Thyroid gland (tissue), 4 donors: ENCODE data around the gene NPC1. TPM values are rescaled to one million over a fixed set of nuclear protein-coding genes. Genes with fewer than 3 reads are reported as not detected.
A peak's percentile ranks its signal among the peaks of the same experiment; 100 is the strongest.

Source experiments
- DNase-seq, 2 donors: peaks; one replicate each; pipeline ENCODE4 v3.0.0-alpha.2; 2019
- H3K27ac ChIP-seq, 3 donors: fragments of 200-600 bp; sonication (generic); 1 replicate in 2 of 3; 2 replicates in 1 of 3; pipeline ENCODE4 v1.5.1; 2016 to 2019; ENCODE audit warnings: mild to moderate bottlenecking in 1 of 3, moderate library complexity in 1 of 3
- H3K27me3 ChIP-seq: fragments of 200-600 bp; sonication (generic); one replicate; pipeline ENCODE4 v1.5.1; 2019
- H3K36me3 ChIP-seq, 2 donors: fragments of 200-600 bp; sonication (generic); one replicate each; pipeline ENCODE4 v1.5.1; 2016 to 2019
- H3K4me1 ChIP-seq, 2 donors: fragments of 200-600 bp; sonication (generic); one replicate each; pipeline ENCODE4 v1.5.1; 2017 to 2019
- H3K4me3 ChIP-seq, 3 donors: fragments of 200-600 bp; sonication (generic); replicated peaks in 1 of 3; 1 replicate in 2 of 3; 2 replicates in 1 of 3; pipeline ENCODE4 v1.5.1; 2016; ENCODE audit warnings: mild to moderate bottlenecking in 1 of 3
- H3K9me3 ChIP-seq: fragments of 200-600 bp; sonication (generic); one replicate; pipeline ENCODE4 v1.5.1; 2017
- CTCF ChIP-seq, 6 experiments: fragments of 200-600 bp in 3 of 6; fragments of 450-650 bp in 3 of 6; sonication (generic) in 3 of 6; IDR thresholded peaks; one replicate each; pipeline ENCODE4 v1.5.1; 2016 to 2019; ENCODE audit warnings: antibody characterized with exemption in 6 of 6, mild to moderate bottlenecking in 2 of 6, inconsistent platforms in 1 of 6, moderate library complexity in 1 of 6
- POLR2A ChIP-seq, 2 donors: fragments of 450-650 bp; IDR thresholded peaks; one replicate each; pipeline ENCODE4 v1.6.1; 2017; ENCODE audit warnings: antibody characterized with exemption in 2 of 2, mild to moderate bottlenecking in 2 of 2, moderate library complexity in 1 of 2
- WGBS, 2 donors: methylation state at CpG; one replicate each; pipeline ENCODE4 v1.1.5; 2017; 5-methylcytosine and 5-hydroxymethylcytosine counted together
- intact Hi-C: fragments of 100-400 bp; cut with DNase I; formaldehyde crosslinking; loops from one replicate; pipeline ENCODE4 v1.15.1; 2023
- total RNA-seq, 4 donors: library from RNA; depleted of rRNA; stranded (reverse); fragments of >200 nt; gene quantifications; one replicate each; pipeline ENCODE4 v1.2.3, GENCODE V29; 2016

NPC1 gene
- total RNA-seq, 4 donors from 2014 or later, result 32.8 to 68.6 (median 42.0) TPM

GRCh38 chr18:23506393-23506792, 79.9 kb downstream of the NPC1 start:
- 90 to 97% methylated on average over 6 of the region's 6 CpGs for WGBS, 2 donors
- intact Hi-C loops, result loop anchor here (10.0 kb wide), 1 partner anchor 52 kb away; the partner anchor contains the start of gene RIOK3
- H3K36me3 ChIP-seq, result peaks cover 17 to 25% of the 10 kb centered on the region in 2 donors

GRCh38 chr18:23504720-23505119, 81.6 kb downstream of the NPC1 start:
- TF ChIP-seq CTCF (IDR thresholded peaks at IDR 0.05) (no peak), POLR2A (IDR thresholded peaks at IDR 0.05) (no peak)
- Histone ChIP-seq H3K36me3 (peaks cover 10 to 14% of the 10 kb centered on the region in 2 donors), H3K4me1 (peaks cover 18 to 23% of the 10 kb centered on the region in 2 donors), H3K4me3 (no peak overlapping the region), H3K9me3 (no peaks in the 10 kb centered on the region), H3K27me3 (no peaks in the 10 kb centered on the region), H3K27ac (no peak overlapping the region)
- 83 to 88% methylated on average over 3 of the region's 3 CpGs for WGBS, 2 donors
- DNase-seq, result no peak
- intact Hi-C loops, result loop anchor here (5.0 to 10.0 kb wide), 2 partner anchors 50 to 83 kb away; partner anchors contain the start of genes NPC1 and RIOK3

More at GRCh38 chr18:23506393-23506792, 79.9 kb downstream of the NPC1 start:
- no peak for TF ChIP-seq CTCF (IDR thresholded peaks at IDR 0.05)
- TF ChIP-seq POLR2A (IDR thresholded peaks at IDR 0.05), result no peak
- H3K4me1 ChIP-seq, result peaks cover 18 to 23% of the 10 kb centered on the region in 2 donors
- DNase-seq, result no peak
- H3K9me3 ChIP-seq, result no peaks in the 10 kb centered on the region
- H3K4me3 ChIP-seq, result no peak overlapping the region
- no peak overlapping the region for H3K27ac ChIP-seq
- H3K27me3 ChIP-seq, result no peaks in the 10 kb centered on the region

DNA sequence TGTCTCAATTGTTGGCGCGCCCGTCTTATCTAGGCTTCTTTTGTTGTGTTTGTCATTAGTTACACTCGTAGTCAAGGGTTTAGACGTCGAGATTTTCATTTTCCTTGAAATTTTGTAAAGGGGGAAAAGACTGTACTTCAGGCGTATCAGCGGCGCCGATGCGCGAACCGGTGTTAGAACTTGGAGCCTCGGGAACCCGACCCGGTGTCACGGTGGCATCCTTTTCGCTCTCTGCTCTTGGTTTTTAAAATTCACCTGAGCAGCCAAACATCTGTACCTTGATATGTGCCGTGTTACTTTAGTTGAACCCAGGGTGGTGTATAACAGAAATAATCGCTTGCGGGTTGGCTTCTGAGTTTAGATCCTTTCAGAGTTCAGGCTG, 82.4 kb downstream of the NPC1 start:
- H3K4me3 ChIP-seq, result peak overlapping the region; percentile 38 to 96 (median 92)
- H3K27ac ChIP-seq, result peak overlapping the region in 2 of 3 donors; percentile 45 to 89
- no peaks in the 10 kb centered on the region for H3K9me3 ChIP-seq
- TF ChIP-seq POLR2A (IDR thresholded peaks at IDR 0.05) (no peak), CTCF (IDR thresholded peaks at IDR 0.05) (no peak)
- 3 to 4% methylated on average over 18 to 21 of the region's 21 CpGs for WGBS, 2 donors
- intact Hi-C loops, result loop anchor here (5.0 to 10.0 kb wide), 2 partner anchors 49 to 83 kb away; partner anchors contain the start of genes NPC1 and RIOK3
- H3K36me3 ChIP-seq, result peaks cover 5 to 8% of the 10 kb centered on the region in 2 donors
- DNase-seq, result no peak
- no peaks in the 10 kb centered on the region for H3K27me3 ChIP-seq
- peaks cover 18 to 23% of the 10 kb centered on the region in 2 donors for H3K4me1 ChIP-seq

- Histone ChIP-seq H3K4me3 (peak within 1 kb of the TSS; percentile 38 to 96 (median 92)), H3K36me3 (peaks cover 5 to 8% of the 10 kb centered on the region in 2 donors), H3K27me3 (no peaks in the 10 kb centered on the region), H3K9me3 (no peaks in the 10 kb centered on the region), H3K4me1 (peaks cover 18 to 23% of the 10 kb centered on the region in 2 donors), H3K27ac (peak within 1 kb of the TSS; percentile 85 to 89 (median 89))
- intact Hi-C loops, result loop anchor here (5.0 to 10.0 kb wide), 2 partner anchors 48 to 84 kb away; partner anchors contain the start of genes NPC1 and RIOK3
- peak in 3 of 6 experiments; percentile 21 to 33 (median 21) for TF ChIP-seq CTCF (IDR thresholded peaks at IDR 0.05)
- peak; percentile 3 to 80 for TF ChIP-seq POLR2A (IDR thresholded peaks at IDR 0.05)
- 1% methylated on average over 20 to 22 of the region's 110 CpGs for WGBS, 2 donors
- peak; percentile 95 to 97 for DNase-seq
Measured at GRCh38 chr18:23503038-23503962, 83.0 kb downstream of the NPC1 start, which contains the start of gene RMC1. TSS of gene RMC1 (plus strand) at chr18:23503511. CDS start at chr18:23503619, 108 bp downstream.
